Esophagus mucosa (tissue), 1 donor: ENCODE results near the gene ELMO1. TPM values are rescaled to one million over a fixed set of nuclear protein-coding genes. Genes with fewer than 3 reads are reported as not detected.
A peak's percentile ranks its signal among the peaks of the same experiment; 100 is the strongest.

Source experiments
- ATAC-seq: fragments of 200-7000 bp; cut with Tn5 transposase; one replicate; pipeline ENCODE4 v1.9.1; 2020
- total RNA-seq: library from RNA; stranded (reverse); gene quantifications from one replicate; pipeline ENCODE4 v1.2.4, GENCODE V29; 2023
- donor health status: DM: yes; HTN: yes; CAD: no.

The ELMO1 gene
- 4.0 TPM for total RNA-seq

GRCh38 chr7:37448636-37449361 is at the start of gene ELMO1:
Gene ELMO1, minus strand, starts transcription at chr7:37448864. Its CDS starts 106,174 bp downstream, at chr7:37342690.
- ATAC-seq = peak; percentile 80

- no peak for ATAC-seq
These were observed 48.9 kb upstream of the ELMO1 start for GRCh38 chr7:37497576-37497975.

GRCh38 chr7:37495574-37496184 is 47.0 kb upstream of the ELMO1 start:
- ATAC-seq = no peak

GRCh38 chr7:37494926-37495325 is 46.3 kb upstream of the ELMO1 start:
- no peak for ATAC-seq

GRCh38 chr7:37493810-37494209 is 45.1 kb upstream of the ELMO1 start:
- no peak for ATAC-seq

- no peak for ATAC-seq
These were observed 44.5 kb upstream of the ELMO1 start for GRCh38 chr7:37493123-37493522.

- ATAC-seq = no peak
These were observed 43.4 kb upstream of the ELMO1 start for GRCh38 chr7:37491919-37492694.

GRCh38 chr7:37489703-37490102 is 41.0 kb upstream of the ELMO1 start:
- ATAC-seq = no peak

GRCh38 chr7:37488163-37488764 is 39.6 kb upstream of the ELMO1 start:
- ATAC-seq = no peak

GRCh38 chr7:37484426-37485073 is 35.9 kb upstream of the ELMO1 start:
- no peak for ATAC-seq

GRCh38 chr7:37483627-37484026 is 35.0 kb upstream of the ELMO1 start:
- no peak for ATAC-seq

- no peak for ATAC-seq
These were observed 34.3 kb upstream of the ELMO1 start for GRCh38 chr7:37482953-37483352.

- ATAC-seq = no peak
These were observed 33.8 kb upstream of the ELMO1 start for GRCh38 chr7:37482505-37482904.

GRCh38 chr7:37481722-37482288 is 33.1 kb upstream of the ELMO1 start:
- ATAC-seq = no peak

GRCh38 chr7:37481154-37481553 is 32.5 kb upstream of the ELMO1 start:
- no peak for ATAC-seq

GRCh38 chr7:37480041-37481031 is 31.7 kb upstream of the ELMO1 start:
- no peak for ATAC-seq

- ATAC-seq = no peak
These were observed 28.3 kb upstream of the ELMO1 start for GRCh38 chr7:37476881-37477450.

GRCh38 chr7:37476428-37476827 is 27.8 kb upstream of the ELMO1 start:
- ATAC-seq = no peak

- no peak for ATAC-seq
These were observed 27.0 kb upstream of the ELMO1 start for GRCh38 chr7:37475646-37476045.

- ATAC-seq = no peak
These were observed 23.0 kb upstream of the ELMO1 start for GRCh38 chr7:37471619-37472018.

- ATAC-seq = no peak
These were observed 18.3 kb upstream of the ELMO1 start for GRCh38 chr7:37467002-37467401.
